Measurements from ENCODE around the gene LANCL2.

DNA sequence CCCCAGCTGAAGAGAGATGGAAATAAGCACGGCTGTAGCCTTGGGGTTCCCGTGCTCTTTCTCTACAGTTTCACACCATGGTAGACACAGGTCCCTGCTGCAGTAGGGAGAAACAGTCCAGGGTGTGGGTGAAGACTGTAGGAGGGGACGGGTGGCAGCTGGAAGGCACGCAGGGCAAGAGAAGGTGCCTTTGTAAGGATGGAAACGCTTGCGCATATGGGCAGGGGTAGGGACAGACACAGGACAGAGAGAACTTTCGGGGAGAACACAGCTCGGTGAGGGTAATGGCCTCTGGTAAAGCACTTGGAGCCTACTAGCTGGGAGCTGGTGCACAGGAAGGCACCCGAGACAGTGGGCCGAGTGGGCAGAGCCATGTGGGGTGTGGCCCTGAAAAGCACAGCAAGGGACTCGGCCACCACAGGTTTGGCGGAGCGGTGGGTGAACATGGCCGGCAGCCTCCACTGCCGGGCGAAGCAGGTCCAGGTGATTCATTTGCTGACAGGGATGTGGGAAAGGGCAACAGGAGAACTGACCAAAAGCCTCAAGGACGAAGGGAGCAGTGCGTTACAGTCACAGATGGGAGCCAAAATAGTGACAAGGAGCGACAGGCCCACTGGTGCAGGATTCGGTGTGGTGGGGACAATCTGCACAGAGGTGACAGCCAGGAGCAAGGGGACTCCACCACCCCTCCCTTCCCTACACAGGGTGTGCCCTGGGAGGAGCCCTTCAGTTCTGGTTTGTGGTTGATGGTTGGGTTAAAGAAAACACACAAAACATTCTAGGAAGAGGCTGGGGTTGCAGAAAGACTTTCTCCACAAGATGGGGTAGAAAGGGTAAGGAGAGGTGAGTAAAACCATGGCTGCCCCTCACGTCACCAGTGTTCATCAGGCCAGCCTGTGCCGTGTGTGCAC is 110.1 kb downstream of the LANCL2 start:
- no peak for TF ChIP-seq CTCF (IDR thresholded peaks at IDR 0.05)
- TF ChIP-seq POLR2A (IDR thresholded peaks at IDR 0.05): no peak

All from uterus (tissue), 2 donors.